ENCODE measurements around the gene RAB8B. TPM values are rescaled to one million over a fixed set of nuclear protein-coding genes. Genes with fewer than 3 reads are reported as not detected.

Gene RAB8B
- total RNA-seq, 3 donors from 2014 or later, result 7.4 to 26.4 (median 18.3) TPM

DNA sequence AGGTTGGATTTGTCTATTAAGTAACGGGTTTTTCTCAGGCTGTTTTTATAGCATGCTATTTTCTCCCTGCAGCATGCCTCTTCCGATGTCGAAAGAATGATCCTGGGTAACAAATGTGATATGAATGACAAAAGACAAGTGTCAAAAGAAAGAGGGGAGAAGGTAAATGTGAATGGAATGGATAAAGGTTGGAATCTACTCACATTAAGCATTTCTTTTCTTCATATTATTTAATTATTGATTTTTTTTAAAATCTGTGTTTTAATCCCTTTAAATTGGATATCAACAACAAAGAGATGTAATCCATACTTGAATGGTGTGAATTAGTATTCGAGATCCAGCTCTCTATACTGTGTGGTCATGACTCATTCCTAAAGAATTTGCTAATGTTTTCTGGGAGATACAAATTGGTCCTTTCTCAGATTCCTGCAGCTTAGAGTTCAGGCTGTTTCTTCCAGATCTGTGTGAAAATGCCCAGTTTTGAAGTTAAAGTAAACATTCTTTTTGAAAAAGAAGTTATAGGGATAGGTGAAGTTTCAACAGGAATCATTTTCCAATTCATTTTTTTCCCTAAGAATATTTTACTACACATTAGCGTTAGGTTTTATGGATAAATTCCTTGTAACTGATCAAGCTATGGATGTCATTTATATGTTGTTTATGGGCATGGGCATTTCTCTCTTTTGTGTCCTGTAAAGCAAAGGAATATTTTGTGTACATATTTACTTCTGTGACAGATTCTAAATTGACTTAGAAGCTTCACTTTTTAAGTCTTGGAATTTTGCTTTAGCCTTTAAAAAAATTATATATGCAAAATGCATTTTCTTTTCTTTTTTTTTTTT is 67.2 kb downstream of the RAB8B start:
- intact Hi-C loops (cut with DNase I, micrococcal nuclease), result no loop called here
- Histone ChIP-seq H3K4me3 (no peak overlapping the region), H3K4me1 (ENCODE audit: low read depth) (no peaks in the 10 kb centered on the region), H3K36me3 (ENCODE audit: low read depth) (no peaks in the 10 kb centered on the region), H3K9me3 (no peaks in the 10 kb centered on the region)
- TF ChIP-seq, protein P1, sequence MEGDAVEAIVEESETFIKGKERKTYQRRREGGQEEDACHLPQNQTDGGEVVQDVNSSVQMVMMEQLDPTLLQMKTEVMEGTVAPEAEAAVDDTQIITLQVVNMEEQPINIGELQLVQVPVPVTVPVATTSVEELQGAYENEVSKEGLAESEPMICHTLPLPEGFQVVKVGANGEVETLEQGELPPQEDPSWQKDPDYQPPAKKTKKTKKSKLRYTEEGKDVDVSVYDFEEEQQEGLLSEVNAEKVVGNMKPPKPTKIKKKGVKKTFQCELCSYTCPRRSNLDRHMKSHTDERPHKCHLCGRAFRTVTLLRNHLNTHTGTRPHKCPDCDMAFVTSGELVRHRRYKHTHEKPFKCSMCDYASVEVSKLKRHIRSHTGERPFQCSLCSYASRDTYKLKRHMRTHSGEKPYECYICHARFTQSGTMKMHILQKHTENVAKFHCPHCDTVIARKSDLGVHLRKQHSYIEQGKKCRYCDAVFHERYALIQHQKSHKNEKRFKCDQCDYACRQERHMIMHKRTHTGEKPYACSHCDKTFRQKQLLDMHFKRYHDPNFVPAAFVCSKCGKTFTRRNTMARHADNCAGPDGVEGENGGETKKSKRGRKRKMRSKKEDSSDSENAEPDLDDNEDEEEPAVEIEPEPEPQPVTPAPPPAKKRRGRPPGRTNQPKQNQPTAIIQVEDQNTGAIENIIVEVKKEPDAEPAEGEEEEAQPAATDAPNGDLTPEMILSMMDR (IDR thresholded peaks at IDR 0.05), result no peak
- no peak for DNase-seq
- ATAC-seq, result no peak

DNA sequence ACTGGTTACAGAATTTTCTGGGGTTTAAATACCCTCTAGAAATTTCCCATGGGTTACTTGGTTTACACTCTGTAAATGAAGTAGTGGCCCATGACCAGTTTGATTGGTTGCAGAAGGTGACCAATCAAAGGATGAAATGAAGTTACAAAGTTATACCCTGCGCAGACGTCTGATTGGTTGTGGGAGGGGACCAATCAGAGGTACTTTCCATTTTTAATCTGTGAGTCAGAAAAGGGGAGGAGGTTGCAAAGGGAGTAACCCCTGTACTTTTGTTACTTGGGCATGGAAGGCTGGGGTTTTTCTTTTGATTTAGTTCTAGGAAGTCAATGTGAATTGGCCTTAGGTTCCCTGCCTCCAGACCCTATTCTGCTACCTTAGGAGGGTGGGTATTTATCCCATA is 69.3 kb downstream of the RAB8B start:
- Histone ChIP-seq H3K36me3 (ENCODE audit: low read depth) (no peaks in the 10 kb centered on the region), H3K9me3 (no peaks in the 10 kb centered on the region), H3K4me1 (ENCODE audit: low read depth) (no peaks in the 10 kb centered on the region), H3K4me3 (no peak overlapping the region)
- no peak for DNase-seq
- ATAC-seq, result no peak
- TF ChIP-seq, protein P1 (IDR thresholded peaks at IDR 0.05), result no peak
- intact Hi-C loops (cut with DNase I, micrococcal nuclease), result no loop called here

GRCh38 chr15:63260791-63261190 is 71.4 kb downstream of the RAB8B start:
- no peaks in the 10 kb centered on the region for H3K36me3 ChIP-seq (ENCODE audit: low read depth)
- no peak for ATAC-seq
- no peak overlapping the region for H3K4me3 ChIP-seq
- intact Hi-C loops (cut with DNase I, micrococcal nuclease), result no loop called here
- no peak for DNase-seq
- H3K4me1 ChIP-seq (ENCODE audit: low read depth), result no peaks in the 10 kb centered on the region
- TF ChIP-seq, protein P1 (IDR thresholded peaks at IDR 0.05), result no peak
- H3K9me3 ChIP-seq, result no peaks in the 10 kb centered on the region

GRCh38 chr15:63261311-63261710 is 71.9 kb downstream of the RAB8B start:
- DNase-seq, result no peak
- intact Hi-C loops (cut with DNase I, micrococcal nuclease), result no loop called here
- ATAC-seq, result no peak
- Histone ChIP-seq H3K36me3 (ENCODE audit: low read depth) (no peaks in the 10 kb centered on the region), H3K4me3 (no peak overlapping the region), H3K9me3 (no peaks in the 10 kb centered on the region), H3K4me1 (ENCODE audit: low read depth) (no peaks in the 10 kb centered on the region)
- TF ChIP-seq, protein P1 (IDR thresholded peaks at IDR 0.05), result no peak

DNA sequence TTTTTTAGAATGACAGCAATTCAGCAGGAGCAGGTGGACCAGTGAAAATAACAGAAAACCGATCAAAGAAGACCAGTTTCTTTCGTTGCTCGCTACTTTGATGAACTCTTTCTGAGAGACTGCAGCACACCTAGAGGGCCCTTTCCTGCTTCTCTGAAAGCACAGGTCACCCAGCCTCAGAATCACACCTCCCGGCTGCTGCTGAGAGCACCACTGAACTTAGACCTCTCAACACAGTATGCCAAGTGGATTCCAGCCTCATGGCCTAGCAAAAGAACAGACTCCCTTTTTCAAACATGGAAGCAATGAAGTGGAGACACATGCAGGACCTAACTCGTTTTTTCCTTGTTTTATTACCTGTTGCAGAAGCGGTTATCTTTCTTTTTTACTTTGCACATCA is 74.1 kb downstream of the RAB8B start:
- TF ChIP-seq, protein P1 (IDR thresholded peaks at IDR 0.05), result no peak
- Histone ChIP-seq H3K9me3 (no peaks in the 10 kb centered on the region), H3K4me1 (ENCODE audit: low read depth) (no peaks in the 10 kb centered on the region), H3K36me3 (ENCODE audit: low read depth) (no peaks in the 10 kb centered on the region), H3K4me3 (no peak overlapping the region)
- no peak for ATAC-seq
- DNase-seq, result no peak
- intact Hi-C loops (cut with DNase I, micrococcal nuclease), result no loop called here

Measured in mucosa of descending colon (tissue), 3 donors.